Measurements from ENCODE around the gene ESPL1. TPM values are rescaled to one million over a fixed set of nuclear protein-coding genes. Genes with fewer than 3 reads are reported as not detected.

ESPL1 gene
- total RNA-seq, 1 experiment from 2014 or later: 29.5 TPM

Other genes with a start within 250 kb of the ESPL1 start
- gene TNS2, start 218.2 kb upstream of the ESPL1 start, total RNA-seq (2014; rRNA removed; shearing (Covaris generic)): 13.3 and 16.1 TPM in 2 replicates
- gene SPRYD3, start 188.9 kb upstream of the ESPL1 start, total RNA-seq (2014; rRNA removed; shearing (Covaris generic)): 8.9 and 10.4 TPM in 2 replicates
- gene IGFBP6, start 170.6 kb upstream of the ESPL1 start, total RNA-seq (2014; rRNA removed; shearing (Covaris generic)): 11.5 and 13.0 TPM in 2 replicates
- not detected in 2 replicates for gene SOAT2, start 164.8 kb upstream of the ESPL1 start, total RNA-seq (2014; rRNA removed; shearing (Covaris generic))
- 17.4 and 17.8 TPM in 2 replicates for gene ZNF740, start 87.6 kb upstream of the ESPL1 start, total RNA-seq (2014; rRNA removed; shearing (Covaris generic))
- 1.7 and 3.3 TPM in 2 replicates for gene CSAD, start 87.4 kb upstream of the ESPL1 start, total RNA-seq (2014; rRNA removed; shearing (Covaris generic))
- gene ITGB7, start 61.0 kb upstream of the ESPL1 start, total RNA-seq (2014; rRNA removed; shearing (Covaris generic)): not detected in 2 replicates
- gene RARG, start 36.1 kb upstream of the ESPL1 start, total RNA-seq (2014; rRNA removed; shearing (Covaris generic)): 5.0 and 5.5 TPM in 2 replicates
- gene PFDN5, start 27.2 kb downstream of the ESPL1 start, total RNA-seq (2014; rRNA removed; shearing (Covaris generic)): 297 and 308 TPM in 2 replicates
- 35.8 and 37.9 TPM in 2 replicates for gene MYG1, start 31.4 kb downstream of the ESPL1 start, total RNA-seq (2014; rRNA removed; shearing (Covaris generic))
- 55.5 and 57.2 TPM in 2 replicates for gene AAAS, start 53.3 kb downstream of the ESPL1 start, total RNA-seq (2014; rRNA removed; shearing (Covaris generic))
- not detected in 2 replicates for gene SP7, start 68.1 kb downstream of the ESPL1 start, total RNA-seq (2014; rRNA removed; shearing (Covaris generic))
- gene SP1, start 111.9 kb downstream of the ESPL1 start, total RNA-seq (2014; rRNA removed; shearing (Covaris generic)): 50.2 and 53.1 TPM in 2 replicates
- 0.14 and 0.15 TPM in 2 replicates for gene AMHR2, start 155.6 kb downstream of the ESPL1 start, total RNA-seq (2014; rRNA removed; shearing (Covaris generic))
- gene PRR13, start 173.4 kb downstream of the ESPL1 start, total RNA-seq (2014; rRNA removed; shearing (Covaris generic)): 54.5 and 59.5 TPM in 2 replicates
- gene PCBP2, start 183.8 kb downstream of the ESPL1 start, total RNA-seq (2014; rRNA removed; shearing (Covaris generic)): 246 and 250 TPM in 2 replicates
- gene MAP3K12, start 231.2 kb downstream of the ESPL1 start, total RNA-seq (2014; rRNA removed; shearing (Covaris generic)): 5.9 and 7.6 TPM in 2 replicates
- gene TARBP2, start 233.0 kb downstream of the ESPL1 start, total RNA-seq (2014; rRNA removed; shearing (Covaris generic)): 35.2 and 41.2 TPM in 2 replicates
- 0.43 TPM in 1 of 2 replicates, not detected in the other for gene NPFF, start 239.2 kb downstream of the ESPL1 start, total RNA-seq (2014; rRNA removed; shearing (Covaris generic))

Measured in SJCRH30 (cell line).